HG03196 (cell line): ENCODE data around the gene CYP4B1.

Experiments
- ATAC-seq: cut with Tn5 transposase; IDR thresholded peaks from one replicate; pipeline ENCODE4 v1.9.1; 2021; ENCODE audit not compliant: unreplicated experiment

Gene CYP4B1

DNA sequence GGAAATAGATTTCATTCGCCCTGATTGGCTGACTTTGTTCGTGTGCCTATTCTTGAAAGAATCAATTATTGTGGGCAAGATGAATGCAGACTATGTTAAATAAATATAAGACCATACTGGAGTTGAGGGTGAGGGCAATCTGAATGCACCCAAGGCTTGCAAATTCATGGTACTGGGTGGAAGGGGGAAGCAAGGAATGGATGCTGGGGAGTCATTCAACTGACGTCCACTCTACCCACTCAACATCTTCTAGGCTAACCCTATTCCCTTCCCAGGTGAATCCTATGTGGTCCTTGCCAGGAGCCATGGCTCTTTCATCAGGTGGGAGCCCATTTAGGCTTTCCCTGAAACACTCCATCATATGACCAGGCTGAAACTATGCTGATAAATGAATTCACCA lies 5.7 kb upstream of the CYP4B1 start:
- ATAC-seq = no peak

DNA sequence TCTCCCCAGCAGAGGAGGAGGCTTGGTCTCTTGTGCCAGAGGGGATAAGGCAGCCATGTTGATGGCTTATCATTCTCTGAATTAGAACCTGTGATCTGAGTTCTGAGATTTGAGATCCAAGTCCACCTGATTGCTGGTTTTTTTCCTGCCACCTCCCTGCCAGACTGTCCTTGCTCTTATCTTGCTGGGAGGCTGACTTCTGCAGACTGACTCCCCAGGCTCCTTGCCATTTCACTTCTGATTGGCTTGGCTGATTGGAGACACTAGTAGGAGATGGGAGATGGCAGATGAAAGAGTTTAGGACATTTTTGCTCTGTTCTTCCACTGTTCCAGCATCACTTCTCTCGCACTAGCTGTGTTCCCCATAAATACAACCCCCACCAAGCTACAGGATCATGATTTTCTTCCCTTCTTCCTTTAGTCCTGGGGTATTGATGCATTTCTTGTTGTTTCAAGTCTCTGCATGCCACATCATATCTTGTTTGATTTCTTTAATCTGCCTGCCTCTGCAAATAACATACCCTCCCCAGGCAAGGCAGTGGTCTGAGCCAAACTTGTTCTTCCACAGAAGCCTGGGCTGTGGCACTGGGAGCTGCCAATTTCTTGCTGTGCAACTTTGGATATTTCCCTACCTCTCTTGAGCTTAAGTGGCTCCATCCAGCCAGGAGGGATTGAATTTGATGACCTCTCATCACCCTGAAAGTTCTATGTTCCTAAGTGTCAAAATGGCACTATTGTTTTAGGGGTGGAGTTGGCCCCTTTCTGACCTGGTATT lies 963 bp upstream of the CYP4B1 start:
- ATAC-seq = no peak

DNA sequence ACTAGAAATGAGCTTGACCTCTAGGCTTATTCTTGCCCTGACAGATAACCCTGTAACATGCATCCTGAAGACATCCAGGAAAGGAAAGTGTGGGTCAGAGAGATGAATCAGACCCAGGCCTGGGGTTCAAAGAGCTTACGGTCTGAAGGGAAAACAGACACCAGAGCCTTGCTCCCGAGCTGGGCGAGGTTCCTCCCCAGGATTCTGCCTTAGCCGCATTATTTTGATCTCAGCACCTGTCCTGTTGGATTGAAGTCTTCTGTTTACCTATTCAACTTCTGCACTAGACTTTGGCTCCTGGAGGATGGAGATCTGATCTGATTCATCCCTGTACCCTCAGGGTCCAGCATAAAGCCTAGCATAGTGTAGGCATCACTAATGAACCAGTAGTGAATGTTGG lies 1.9 kb downstream of the CYP4B1 start:
- ATAC-seq = no peak

GRCh38 chr1:46801323-46802055 lies 2.6 kb downstream of the CYP4B1 start:
- no peak for ATAC-seq

GRCh38 chr1:46802081-46802480 lies 3.2 kb downstream of the CYP4B1 start:
- no peak for ATAC-seq

DNA sequence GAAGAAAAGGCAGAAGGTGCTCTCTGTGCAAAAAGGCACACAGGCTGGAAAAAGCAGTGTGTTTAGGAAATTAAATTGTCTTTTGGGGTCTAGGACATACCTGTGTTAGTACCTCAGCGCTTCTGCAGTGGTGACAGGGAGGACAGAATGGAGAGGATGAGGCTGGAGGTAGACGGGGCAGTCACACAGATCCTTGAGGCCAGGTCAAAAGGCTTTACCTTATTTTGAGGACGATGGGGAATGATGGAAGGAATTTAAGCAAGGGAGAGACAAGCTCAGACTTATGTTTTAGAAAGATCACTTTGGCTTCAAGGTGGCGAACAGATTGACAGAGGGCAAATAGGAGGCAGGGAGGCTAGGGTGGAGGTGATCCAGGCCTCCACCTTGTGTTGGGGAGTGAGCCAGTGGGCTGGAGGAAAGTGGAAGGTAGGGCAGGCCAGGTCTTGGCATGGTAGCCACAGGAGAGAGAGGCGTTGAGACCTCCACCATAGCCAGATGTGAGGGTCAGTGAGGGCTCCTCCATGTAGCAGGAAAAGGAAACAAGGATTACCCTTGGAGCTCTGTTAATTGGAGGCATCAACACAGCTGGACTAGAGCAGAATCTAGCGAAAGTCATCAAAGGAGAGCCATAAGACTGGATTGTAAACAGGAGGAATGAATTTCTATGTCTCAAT lies 4.2 kb downstream of the CYP4B1 start:
- ATAC-seq = no peak

DNA sequence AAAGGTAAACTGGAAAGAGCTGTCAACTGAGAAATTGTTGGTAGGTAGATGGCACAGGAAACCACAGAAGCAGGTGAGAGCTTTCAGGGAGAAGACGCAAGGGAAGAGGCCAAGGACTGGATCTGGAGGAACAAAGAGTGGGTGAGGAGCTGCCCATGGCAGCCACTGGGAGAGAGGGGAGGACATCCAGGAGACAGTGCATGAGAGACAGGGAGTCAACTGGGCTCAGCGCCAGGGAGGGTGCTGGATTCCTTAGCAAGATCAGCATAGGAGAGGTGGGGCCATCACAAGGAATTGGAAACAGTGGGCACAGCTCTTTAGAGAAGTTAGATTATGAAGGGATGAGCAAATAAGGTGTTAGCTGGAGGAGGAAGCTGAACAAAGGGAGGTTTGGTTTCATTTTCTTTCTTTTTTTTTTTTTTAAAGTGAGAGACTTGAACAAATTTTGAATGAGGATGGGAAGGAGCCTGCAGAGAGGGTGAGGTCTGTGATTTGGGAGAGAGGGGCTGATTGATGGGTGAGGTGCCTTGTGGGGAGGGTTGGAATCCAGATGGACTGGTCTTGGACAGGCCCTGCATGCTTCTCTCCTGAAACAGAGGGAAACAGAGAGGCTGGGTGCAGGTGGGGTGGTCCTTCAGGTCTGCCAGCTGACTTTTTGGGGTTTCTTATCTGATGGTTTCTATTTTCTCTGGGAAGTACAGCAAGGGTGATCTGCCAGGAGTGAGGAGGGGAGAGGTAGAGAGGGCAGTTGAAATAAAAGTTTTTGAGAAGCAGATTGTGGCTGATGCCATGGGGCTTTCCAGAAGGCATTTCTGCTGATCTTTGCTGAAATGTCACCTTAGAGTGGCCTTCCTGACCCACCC lies 5.4 kb downstream of the CYP4B1 start:
- ATAC-seq = no peak

- no peak for ATAC-seq
These were observed 6.1 kb downstream of the CYP4B1 start for GRCh38 chr1:46804926-46805325.

DNA sequence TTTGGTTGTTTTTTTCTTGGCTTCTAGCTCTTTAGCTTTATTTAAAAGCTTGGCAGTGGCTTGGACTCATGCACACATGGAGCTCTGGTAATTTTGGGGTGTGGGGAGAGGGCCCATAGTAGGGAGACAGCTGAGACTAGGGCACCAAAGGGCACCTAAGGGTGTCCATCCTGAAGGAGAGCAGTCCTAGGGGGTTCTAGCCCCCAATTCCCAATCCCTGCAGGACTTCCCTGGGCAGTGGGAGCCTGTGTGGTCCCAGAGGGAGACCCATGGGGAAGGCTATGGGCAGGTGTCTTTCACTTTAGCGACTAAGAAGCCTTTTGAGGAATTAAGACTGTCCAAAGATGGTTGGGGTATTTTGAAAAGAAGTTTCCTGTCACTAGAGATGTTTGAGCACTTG lies 6.9 kb downstream of the CYP4B1 start:
- ATAC-seq = no peak

DNA sequence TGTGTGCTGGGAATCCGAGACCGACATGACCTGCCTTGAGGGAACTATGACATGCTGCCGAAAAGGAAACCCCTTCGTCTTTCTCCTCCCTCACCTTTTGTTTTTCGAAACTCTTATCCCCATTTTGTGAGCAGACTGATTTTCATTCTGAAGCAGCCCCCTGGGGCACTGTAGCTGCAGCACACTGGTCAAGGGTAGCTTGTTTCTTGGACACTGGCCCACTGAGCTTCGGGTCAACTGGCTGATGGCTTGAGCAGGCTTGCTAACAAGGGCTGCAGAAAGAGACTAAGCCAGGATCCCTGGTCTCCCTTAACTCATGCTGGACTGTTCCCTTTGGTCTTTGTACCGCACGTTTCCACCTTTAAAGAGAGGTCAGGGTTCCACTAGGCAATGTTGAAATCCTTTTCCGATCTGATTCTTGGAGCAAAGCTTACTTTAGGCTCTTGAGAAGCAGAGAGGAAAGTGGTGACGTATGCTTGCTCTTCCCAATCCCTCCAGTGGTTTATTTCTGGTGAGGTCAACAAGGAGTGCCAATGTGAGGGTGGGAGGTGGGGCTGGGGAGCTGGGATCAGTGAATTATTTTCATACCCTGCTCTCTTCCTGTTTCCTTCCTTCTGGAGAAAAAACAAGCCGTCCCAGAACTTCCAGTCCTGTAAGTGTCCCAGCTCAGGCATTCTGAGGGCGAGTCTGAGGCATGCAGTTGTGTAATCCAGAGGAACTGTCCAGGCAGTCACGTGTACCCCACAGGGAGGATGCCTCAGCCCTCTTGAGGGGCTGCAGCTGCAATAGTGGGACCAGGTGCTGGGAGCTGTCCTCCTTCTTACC lies 7.6 kb downstream of the CYP4B1 start:
- ATAC-seq = no peak

GRCh38 chr1:46807046-46807972 lies 8.5 kb downstream of the CYP4B1 start:
- no peak for ATAC-seq

DNA sequence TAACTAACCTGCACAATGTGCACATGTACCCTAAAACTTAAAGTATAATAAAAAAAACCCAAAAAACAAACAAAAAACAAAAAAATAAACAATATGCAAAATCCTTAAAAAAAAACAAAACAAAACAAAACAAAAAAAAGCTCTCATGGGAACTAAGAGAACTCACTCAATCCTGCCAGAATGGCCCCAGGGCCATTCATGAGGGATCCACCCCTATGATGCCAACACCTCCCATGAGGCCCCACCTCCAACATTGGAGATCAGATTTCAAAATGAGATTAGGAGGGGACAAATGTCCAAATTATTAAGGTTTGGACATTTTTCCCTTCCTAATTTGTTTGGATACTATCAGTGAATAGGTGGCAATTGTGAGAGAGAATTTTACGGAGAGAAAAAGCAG lies 10.2 kb downstream of the CYP4B1 start:
- ATAC-seq = no peak

GRCh38 chr1:46809904-46810303 lies 11.1 kb downstream of the CYP4B1 start:
- no peak for ATAC-seq

DNA sequence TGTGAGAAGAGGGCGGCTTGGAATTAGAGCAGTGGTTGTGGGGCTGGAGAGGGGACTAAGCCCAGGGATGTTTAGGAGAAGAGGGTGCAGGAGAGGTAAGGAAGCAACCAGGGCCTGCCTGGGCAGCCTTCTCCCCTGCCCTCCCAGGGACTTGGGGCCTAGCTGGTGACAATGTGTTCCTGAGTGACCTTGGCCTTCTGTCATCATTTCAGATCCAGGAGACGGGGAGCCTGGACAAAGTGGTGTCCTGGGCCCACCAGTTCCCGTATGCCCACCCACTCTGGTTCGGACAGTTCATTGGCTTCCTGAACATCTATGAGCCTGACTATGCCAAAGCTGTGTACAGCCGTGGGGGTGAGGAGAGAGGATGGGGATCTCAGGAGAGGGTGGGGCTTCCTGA lies 11.8 kb downstream of the CYP4B1 start:
- ATAC-seq = no peak

GRCh38 chr1:46811053-46811452 lies 12.2 kb downstream of the CYP4B1 start:
- ATAC-seq = no peak

GRCh38 chr1:46812065-46812963 lies 13.5 kb downstream of the CYP4B1 start:
- ATAC-seq = no peak

DNA sequence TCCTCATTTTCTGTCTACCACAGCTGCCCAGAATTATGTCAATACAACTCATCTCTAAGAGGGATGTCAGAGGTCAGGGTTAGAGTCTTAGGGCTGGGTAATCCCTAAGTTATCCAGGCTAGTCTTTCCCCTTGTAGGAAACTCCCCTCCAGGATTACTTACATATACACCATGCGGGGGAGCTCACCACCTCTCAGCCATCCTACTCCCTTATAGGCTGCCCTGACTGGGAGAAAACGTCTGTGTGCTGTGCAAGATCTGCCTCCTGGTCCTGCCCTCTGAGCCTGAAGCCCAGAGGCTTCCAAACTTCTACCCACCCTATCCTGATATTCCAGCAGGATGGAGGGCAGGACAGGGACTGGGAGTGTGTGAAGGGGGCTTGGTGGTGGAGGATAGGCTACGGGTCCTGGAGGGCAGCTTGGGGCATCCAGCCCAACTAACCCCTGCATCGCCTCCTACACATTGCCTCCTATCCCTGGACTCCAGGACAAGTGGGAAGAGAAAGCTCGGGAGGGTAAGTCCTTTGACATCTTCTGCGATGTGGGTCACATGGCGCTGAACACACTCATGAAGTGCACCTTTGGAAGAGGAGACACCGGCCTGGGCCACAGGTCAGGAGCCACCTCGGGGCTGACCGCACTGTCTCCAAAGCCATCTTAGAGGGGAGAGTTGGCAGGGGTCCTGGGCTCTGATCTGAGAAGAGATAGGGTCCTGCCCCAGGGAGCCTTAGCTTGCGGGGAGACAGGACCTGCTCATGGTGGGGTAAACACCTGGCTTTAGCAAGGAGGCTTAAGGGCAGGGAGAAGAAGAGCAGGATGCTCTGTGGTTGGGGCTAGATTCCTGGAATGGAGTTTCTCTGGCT lies 14.4 kb downstream of the CYP4B1 start:
- ATAC-seq = no peak
